ENCODE data around the gene KLRC4.
A peak's percentile ranks its signal among the peaks of the same experiment; 100 is the strongest.

KLRC4 gene

DNA sequence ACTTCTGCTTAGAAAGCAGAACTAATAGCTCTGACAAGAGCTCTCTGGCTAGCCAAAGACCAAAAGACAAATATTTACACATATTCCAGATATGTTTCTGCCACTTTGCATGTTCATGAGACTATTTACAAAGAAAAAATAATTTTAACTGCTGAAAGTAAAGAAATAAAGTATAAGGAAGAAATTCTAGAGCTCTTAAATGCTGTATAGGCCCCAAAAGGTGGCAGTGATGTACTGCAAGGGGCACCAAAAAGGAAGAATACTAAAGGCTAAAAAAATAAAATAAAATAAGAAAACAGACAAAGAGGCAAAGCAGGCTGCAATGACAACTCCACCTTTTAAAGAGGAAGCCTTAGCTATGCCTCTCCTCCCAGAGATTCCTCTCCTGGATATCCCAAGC is 42.7 kb downstream of the KLRC4 start:
- DNase-seq = no peak

DNA sequence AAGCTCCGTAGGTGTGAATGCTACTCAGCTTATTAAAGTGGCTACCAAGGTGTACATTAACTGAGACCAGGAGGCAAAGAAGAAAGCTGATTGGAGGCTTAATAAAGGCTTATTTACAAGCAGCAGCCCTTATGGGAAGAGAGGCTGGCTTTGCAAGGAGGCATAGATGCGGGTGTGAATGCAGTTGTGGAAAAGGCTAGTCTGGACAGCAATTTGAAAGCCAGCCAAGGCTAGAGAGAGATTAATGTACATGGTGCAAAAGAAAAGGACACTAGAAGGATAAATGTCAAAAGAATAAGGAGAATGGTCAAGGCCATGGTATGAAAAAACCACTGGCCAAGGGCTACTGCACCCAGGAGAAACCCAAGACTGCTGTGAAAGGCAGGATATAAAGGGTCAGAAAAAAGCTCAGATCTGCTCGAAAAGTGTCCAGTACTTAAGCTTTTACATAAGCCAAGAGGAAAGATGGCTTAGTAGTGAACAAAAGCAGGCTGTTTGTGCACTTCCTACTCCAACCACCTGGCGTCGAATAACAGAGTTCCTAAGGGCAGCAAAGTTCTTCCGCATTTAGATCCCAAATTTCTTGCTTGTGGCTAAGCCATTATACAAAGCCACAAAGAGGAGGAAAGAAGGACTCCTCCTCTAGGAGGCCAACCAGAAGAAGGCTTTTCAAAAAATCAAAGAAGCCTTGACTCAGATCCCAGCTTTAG is 43.7 kb downstream of the KLRC4 start:
- no peak for DNase-seq

DNA sequence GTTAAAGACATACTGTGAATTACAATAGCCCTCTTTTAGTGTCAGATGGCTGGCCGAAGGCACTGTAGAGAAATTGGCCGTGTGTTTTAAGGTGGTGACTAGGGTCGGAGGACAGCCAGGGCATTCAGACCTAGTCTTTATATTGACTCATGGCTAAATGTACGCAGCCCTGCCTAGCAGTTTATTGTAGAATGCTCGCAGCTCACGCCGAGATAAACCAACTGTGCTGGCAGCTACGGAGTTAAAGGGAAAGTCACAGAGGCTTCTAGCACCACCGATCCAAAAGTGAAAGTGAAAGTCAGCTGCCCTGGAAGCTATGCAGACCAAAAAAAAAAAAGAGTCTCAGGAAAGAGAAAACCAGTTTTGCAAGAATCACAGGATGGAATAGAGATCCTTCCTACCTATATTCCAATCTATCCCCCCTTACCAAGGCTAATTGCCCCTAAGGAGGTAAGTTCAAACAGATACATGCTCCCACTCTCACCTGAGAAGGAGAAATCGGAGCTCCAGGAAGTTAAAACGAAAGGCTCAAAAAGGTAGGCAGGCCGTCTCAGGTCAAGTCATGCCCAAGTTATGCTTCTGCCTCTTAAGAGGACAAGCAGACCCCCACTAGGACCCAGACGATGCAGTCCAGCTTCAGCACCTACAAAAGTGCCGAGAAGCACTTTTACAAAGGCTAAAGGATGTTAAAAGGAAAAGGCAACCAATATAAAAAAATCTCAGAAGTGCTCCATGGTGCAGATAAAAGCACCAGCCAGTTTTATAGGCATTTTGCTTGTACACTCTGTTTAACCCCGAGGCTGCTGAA is 44.5 kb downstream of the KLRC4 start:
- DNase-seq = peak in 4 of 5 donors; percentile 33 to 70 (median 42)

DNA sequence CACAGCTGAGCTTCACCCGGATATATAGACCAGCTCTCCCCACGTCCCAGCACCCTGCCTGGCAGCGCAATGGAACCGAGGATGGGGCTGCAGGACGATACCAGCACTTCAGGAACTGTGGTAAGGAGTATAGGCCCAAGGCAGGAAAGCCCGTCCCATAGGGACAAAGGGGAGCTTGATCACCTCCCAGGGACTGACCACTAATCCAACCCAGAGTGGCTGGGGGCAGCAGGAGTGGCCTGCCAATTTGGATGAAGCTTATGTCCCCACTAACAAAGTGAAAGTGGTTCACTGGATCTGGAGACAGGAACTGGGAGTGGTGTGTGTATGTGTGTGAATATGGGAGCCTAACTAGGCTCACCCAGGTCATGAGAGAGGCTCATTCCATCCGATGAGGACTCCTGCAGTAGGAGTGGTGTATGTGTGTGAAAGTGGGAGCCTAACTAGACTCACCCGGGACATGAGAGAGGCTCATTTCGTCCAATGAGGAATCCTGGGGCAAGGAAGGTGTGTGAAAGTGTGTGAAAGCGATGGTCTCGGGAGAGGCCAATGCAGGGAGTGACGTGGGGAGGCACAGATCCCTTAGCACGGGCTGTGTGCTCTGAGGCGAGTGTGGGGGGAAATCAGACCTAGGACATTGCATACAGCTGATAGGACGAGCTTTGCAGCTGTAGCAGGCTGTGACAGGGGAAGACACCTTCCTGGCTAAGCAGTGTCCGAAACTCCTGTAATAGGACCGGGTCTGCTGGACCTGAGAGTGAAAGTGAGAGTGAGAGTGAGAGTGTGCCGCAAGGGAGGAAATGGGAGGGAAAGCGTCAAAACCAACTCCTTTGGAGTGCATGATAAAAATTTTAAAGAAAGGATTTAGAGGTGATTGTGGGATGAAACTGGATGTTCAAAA is 45.4 kb downstream of the KLRC4 start:
- peak in 2 of 5 donors; percentile 15 to 20 for DNase-seq

DNA sequence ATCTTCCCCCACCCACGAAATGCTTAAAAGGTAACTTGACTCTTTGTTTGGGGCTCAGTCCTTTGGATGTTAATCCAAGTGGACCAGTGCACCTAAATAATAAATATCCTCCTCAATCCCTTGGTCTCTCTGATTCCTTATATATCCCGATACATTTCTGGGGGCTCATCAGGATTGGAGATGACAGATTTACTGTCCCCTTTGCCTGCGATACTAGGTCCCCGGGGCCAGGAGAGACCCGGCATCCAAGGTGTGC is 46.0 kb downstream of the KLRC4 start:
- DNase-seq = no peak

DNA sequence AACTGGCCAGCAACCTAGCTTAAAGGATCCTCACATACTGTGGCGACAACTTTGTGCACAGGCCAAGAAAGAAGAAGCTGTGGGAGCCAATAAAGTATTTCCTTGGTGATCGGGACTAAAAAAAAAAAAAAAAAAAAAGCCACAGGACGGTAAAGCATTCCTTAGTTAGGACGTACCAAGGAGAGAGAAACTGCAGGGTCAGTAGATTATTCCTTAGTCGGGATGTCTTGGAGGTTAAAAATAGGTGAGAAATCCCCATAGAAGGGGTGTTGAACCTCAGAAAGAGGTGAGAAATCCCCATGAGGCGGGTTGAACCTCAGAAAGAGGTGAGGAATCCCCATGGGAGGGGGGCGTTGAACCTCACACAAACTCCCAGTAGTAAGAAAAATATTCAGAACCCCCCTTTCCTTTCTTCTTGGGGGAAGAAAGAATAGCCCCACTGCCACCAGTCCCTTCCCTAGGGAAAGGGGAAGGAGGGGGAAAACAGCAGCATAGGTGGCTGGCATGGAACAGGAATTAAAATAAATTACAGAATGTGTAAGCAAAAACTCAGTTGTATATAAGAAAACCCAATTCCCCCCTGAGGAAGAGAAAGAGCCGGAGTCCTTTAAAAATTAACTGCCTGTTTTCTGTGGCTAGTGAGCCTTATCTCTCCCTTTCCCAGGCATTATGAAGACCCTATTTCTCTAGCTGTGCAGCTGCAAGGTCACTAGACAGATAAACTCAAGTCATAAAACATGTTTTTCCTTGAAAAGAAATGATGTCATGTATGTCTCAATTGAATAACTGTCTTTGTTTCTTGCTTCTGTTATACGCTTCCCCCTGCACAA is 46.5 kb downstream of the KLRC4 start:
- no peak for DNase-seq

DNA sequence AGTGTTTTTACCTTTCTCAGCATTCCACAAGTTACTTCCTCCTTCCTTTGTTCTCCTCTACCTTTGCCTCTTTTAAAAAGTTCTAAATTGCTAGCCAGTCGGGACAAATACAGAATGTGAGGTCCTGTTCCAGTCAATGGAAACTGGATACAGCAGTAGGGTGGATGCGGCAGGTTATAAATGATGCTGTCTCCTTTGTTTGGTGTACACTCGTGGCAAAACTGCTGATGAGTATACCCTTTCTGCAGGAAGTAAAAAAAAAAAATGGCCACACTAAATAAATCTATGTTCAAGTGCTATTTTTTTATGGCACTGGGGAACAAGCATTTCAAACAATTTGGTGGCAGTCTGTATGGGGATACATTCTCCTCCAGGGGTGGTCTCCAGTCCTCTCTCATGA is 47.2 kb downstream of the KLRC4 start:
- DNase-seq = no peak

DNA sequence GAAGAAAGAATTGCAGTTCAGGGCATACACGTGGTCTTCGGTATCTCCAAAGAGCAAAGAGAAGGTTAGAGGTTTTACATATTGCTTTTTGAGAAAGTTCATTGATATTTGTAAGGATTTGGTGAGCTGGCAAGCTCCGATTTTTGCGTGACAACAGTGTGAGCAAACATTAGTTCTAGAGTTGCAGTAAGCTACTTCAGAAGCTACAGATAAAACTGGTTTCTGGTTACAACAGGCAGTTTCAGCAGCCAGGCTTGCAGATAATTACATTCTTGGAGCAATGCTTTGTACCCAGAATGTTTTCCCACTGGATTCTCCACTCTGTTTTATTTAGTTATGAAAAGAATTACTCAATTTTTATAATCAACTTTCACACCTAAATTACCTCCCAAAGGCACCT is 47.9 kb downstream of the KLRC4 start:
- DNase-seq = no peak

DNA sequence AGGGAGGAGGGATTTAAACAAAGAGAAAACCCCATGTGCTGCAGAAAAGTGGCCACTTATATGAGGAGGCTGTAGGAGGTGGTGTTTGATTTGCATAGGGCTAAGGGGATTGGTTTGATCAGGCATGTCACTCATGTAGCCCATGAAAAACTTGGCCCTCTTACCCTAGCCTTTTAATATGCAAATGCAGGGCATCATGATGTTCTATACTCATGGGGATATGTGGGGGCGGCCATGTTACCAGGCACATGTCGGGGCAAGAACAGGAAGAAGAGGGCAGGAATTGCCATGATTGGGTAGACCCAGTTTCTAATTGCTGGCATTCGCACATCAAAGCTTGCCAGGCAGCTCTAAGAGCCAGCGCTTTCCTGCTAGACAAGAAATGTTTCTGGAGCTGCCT is 48.5 kb downstream of the KLRC4 start:
- no peak for DNase-seq

DNA sequence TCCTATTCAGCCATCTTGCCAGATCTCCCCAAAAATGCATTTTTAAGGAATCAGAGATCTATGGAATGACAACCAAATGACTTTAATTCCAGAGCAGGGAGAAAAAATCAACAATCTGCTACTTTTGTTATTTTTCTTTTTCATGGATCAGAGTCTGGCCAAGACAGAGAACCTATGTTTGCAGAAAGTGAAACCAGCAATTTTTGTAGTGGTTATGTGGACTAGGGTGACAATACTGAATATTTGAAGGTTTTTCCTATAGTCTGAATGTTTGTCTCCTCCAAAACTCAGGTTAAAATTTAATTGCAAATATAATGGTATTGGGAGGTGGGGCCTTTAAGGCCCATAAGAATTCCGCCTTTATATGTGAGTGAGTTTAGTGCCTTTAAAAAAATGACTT is 50.6 kb downstream of the KLRC4 start:
- no peak for DNase-seq

DNA sequence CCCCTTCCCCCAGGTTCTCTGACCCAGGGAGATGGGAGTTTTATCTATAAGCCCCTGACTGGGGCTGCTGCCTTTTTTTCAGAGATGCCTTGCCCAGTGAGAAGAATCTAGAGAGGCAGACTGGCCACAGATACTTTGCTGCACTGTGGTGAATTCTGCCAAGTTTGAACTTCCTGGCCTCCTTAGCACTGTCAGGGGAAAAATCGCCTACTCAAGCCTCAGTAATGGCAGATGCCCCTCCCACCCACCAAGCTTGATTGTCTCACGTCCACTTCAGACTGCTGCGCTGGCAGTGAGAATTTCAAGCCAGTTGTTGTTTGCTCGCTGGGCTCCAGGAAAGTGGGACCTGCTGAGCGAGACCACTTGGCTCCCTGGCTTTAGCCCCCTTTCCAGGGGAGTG is 51.4 kb downstream of the KLRC4 start:
- no peak for DNase-seq

Data from T-helper 1 cell (primary cell).